Posterior cingulate gyrus (tissue), 11 donors: ENCODE results near the gene ESM1.

Source experiments
- DNase-seq, 10 donors: peaks; one replicate each; pipeline versions ENCODE4 v3.0.0 to v3.0.0-alpha.2; 2020 to 2021; ENCODE audit warnings: mixed read lengths in 3 of 10
- intact Hi-C: fragments of 100-400 bp; cut with DNase I; formaldehyde crosslinking; loops from one replicate; pipeline ENCODE4 v1.15.1; 2023

The ESM1 gene

DNA sequence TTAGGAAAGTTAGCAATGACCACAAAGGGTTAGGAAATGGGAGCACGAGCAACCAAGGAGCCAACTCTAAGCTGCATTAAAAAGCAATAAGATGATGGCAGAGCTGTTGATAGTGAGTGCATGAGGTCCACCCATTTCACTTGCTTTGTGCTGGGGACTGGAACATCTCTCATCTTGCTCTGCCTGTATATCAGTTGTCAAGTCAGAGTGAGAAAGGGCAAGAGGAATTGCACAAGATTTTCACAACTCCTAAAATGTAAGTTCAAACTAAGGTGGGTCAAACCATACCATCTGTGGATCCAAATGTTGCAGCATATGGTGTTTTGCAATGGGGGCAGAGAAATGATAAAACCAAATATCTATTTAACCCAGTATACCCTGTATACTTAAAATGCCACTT lies 2.8 kb upstream of the ESM1 start:
- no peak for DNase-seq
- intact Hi-C loops: no loop called here

DNA sequence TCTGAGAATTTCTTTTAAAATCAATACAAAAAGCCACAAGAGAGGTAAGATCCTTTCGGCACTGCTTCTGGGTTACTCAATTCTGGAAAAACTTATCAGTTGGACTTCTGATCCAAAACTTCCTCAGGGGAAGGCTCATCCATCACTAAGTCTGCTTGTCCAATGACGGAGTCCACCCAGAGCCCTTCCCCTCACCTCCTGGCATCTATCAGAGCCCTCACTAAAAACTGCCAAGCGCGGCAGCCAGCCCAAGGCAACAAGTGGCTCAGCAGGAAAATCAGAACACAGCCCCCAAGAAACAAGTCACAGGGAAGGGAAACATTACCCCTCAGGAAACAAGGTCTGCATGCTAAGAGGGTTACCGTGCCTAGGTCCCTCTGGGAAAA lies 869 bp upstream of the ESM1 start:
- intact Hi-C loops: no loop called here

DNA sequence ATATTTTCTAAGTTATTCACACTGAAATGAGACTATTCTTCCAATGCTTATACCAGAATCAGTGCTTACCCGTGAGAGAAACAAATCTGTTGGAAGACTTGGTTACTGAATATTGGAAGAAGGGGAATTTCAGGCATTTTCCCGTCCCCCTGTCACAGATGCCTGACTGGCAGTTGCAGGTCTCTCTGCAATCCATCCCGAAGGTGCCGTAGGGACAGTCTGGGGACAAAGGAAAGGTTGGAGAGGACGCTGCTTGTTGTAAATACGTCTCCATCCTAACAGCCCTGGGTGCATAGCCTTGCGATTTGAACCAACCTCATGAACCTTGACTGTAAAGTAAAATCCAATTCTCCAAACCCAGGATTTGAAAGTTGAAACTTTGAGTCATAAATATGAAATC lies 3.5 kb downstream of the ESM1 start:
- intact Hi-C loops: no loop called here
- no peak for DNase-seq

More for the DNA sequence above, 869 bp upstream of the ESM1 start:
- DNase-seq: no peak

DNA sequence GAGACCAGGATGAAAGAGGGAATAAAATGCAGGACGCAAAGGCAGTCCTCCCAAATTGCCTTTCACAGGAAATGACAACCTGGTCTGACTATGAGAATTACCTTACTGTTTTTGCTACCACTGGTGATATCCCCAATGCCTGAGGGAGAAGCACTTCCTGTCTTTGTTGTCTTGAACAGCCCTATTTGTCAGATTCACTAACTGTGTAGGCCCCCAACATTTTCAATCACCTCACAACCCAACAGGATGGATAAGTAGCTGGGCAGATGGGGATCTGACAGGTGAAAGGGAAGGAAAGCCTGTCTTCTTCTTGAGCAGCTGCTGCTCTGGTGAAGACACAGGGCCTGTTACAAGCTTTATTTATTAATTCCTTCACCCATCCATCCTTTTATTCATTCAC lies 9.7 kb downstream of the ESM1 start:
- no peak for DNase-seq
- intact Hi-C loops: no loop called here

DNA sequence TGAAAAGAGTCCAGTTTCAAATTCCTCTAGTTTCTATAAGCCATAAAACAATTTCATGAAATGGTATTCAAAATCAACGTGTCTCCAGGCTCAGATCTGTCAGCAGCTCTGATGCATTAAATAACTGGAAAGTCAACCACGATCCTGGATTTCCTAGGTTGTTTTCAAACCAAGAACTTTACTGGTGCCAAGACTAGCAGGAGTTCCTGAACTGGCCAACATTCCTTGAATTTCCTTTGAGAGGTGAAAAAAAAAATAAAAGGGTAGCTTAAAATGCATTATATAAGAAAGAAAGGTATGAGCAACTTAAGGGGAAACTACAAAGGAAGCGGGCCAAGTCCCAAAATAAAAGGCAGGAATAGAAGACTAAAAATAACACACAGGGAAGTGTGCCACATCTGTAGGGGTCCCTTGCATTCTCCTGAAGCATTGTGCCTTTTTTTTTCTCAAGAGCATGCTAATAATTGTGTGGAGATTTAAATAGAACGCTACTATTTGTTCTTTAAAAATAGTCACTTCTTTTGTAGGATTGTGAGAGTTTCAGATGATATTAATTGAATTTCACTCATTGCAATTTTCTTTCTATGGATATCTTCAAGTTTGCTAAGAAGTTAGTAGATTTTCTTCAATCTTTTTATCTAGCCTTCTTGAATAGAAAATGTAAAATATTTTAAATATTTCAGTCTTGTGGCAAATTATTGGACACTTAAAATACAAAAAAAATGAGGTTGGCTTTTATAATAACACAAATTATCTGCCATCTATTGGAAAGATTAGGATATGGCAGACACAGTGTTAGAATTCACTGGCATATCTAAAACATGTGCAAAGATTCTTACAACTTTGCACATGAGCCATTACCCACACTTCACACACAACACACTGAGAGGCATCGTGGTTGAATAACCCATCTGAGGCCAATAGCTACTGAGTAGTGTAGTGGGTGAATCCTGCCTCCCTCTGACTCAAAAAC lies 15.3 kb downstream of the ESM1 start:
- intact Hi-C loops: no loop called here
- no peak for DNase-seq

DNA sequence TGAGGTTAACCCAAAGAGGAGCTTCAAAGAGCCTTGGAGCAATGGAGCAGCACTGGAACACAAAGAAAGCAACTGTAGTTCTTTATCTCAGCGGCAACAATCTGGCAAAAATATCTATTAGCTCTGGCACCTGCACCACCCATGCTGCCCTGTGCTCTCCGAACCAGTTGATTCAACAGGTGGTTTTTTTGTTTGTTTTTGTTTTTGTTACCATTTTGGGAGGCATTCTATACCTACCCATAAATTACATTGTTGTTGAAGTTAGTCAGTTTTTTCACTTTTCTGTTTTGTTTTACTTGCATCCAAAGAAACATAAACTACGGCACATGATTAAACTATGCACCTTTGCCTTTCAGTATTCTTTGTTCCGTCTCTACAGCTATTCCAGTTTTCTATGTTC lies 16.2 kb downstream of the ESM1 start:
- intact Hi-C loops: no loop called here

DNA sequence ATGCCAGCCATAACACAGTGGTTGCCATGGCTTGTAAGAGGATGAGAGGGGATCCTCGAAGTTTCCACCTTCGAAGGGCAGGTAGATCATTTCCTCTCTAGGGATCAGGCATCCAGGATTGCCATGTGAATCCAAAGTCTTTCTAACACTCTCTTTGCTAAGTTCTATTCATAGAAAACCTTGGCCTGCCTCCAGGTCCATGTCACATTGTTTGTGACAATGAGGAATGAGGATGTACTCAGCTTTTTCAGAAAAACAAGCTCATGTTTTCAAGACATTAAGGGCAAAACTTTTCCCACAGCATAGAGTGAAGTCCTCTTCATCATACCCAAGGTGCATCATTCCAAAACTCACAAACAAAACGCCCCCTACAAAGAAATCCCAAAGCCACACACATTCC lies 19.6 kb downstream of the ESM1 start:
- intact Hi-C loops: no loop called here
- DNase-seq: no peak

More for the DNA sequence above, 16.2 kb downstream of the ESM1 start:
- no peak for DNase-seq

DNA sequence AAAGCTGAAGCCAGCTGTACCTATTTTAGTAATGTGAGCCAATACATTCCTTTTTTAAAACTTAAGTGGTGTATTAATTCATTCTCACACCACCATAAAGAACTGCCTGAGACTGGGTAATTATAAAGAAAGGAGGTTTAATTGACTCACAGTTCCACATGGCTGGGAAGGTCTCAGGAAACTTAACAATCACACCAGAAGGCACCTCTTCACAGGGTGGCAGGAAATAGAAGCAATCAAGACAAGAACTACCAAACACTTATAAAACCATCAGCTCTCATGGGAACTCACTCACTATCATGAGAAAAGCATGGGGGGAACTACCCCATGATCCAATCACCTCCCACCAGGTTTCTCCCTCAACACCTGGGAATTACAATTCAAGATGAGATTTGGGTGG lies 21.0 kb downstream of the ESM1 start:
- intact Hi-C loops: no loop called here
- DNase-seq: no peak

DNA sequence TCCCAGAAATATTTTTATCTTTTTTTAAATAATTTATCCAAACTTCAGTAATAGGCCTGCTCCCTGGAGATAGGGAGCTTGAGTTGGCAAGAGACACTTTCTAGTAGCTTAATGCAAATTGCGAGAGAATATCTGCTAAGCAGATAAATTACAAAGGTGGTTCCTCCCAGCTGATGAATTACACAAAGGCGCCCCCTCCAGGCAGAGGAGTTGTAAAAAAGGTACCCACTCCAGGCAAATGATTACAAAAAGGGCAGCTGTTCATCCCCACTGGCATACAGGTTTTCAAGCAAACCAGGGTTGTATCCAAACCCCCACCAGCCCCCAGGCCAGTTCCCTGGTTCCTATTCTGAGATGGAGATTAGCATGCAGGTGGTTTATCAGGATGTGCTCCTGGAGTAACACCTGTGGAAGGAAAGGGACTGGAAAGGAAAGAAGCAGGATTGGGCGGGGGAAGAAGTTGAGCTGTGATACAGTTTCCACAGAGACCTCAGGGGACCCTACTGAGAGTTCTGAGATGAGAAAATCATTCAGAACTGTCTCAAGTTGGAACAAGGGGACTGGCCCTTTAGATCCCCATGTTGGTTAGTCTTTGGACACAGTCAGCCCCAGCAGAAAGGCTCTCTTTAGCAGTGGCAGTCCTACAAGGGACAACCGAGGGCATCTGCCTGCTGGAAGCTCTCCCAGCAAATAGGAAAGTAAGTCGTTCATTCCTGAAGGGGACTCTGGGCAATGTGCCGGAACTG lies 25.5 kb downstream of the ESM1 start:
- intact Hi-C loops: no loop called here
- no peak for DNase-seq

DNA sequence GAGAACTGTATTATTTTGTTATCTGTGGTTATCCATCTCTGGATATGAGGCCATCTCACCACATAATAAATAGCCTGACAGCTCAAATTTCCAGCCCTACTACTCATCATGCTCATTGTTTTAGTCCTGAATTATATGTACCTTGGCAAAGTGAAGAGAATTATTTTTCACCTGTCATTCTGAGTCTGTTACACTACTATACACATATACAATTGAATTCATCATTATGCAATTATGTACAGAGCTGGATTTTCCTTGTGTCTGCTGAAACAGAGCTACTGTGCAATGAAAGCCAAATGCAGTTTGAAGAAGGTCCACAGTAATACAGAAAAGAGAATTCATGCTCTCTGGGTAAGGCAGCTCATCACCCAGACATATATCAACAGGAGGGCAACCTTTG lies 28.5 kb downstream of the ESM1 start:
- intact Hi-C loops: no loop called here
- no peak for DNase-seq

DNA sequence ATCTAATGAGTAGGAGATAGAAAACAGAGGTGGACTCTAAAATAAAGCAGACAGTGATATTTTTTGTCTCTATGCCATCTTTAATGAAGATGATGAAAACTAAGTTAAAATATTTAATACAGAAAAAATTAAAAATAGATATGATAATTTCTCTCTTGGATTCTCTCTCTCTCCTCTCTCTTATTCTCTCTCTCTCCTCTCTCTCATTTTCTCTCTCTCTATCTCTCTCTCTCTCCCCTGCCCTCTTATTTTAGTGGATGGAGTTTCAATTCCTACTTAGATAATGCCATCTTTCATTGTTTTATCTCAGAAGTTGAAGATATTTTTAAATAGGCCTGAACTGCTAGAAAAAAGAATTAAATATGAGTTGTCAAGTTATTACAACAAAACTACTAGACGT lies 38.2 kb downstream of the ESM1 start:
- DNase-seq: no peak
- intact Hi-C loops: no loop called here

DNA sequence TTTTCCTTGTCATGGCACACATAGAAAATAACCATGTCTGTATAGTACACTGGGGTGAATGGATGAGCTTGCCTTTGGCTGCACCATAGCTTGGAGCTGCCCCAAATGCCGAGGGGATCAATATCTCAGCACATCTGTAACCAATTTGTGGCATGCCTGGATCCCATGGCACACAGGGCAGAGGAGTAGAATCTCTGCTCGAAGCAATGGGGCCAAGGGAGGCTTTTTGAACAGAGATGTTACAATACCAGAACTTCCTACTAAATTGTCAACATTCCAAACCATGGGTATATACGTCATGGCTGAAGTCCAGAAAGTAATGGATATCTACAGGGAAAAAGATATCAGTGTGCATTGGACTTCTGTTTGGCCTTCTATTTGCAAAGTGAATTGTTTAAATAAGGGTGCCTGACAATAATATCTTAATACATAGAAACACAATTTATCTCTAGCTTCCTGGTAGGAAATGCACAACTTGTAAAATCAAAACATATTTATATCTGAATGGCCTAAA lies 39.0 kb downstream of the ESM1 start:
- intact Hi-C loops: no loop called here
- no peak for DNase-seq

DNA sequence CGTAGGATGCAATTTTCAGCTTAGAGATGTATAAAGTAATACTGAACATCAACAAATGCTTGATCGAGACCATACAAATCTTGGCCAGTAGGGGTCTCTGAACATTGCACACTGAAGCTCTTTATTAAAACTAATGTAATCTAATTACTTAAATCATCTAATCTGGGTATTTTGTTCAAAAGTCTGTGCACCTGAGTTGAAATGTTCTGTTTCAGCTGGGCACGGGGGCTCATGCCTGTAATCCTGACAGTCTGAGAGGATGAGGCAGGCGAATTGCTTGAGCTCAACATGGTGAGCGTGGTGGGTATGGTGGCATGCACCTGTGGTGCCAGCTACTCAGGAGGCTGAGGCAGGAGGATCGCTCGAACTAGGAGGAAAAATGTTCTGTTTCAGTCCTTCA lies 41.0 kb downstream of the ESM1 start:
- intact Hi-C loops: no loop called here
- DNase-seq: no peak

DNA sequence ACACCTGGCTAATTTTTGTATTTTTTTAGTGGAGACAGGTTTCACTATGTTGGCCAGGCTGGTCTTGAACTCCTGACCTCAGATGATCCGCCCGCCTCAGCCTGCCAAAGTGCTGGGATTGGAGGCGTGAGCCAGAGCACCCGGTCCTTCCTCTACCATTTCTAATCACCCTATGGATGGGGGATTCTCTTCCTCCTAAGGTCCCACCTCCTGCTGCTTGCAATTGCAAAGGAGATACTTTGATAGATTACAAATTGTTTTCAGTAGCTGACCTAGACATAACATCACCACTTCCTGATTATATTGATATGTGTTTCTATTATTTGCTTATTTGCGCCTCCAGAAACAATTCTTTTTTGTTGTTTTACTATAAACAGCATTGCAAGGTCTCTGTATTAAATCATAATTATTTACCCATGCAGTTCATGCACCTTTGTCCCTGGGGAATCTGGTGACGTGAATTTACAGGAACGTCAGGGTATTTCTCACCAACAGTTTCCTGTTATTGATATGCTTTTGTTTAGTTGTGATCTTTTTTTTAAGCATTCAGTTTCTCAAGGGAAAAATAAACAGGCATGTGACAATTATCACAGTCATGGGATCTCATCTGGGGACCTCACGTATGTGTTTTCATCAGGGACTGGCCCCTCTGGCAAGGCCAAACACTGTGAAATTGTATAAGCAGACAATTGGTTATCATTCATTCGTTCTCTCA lies 43.2 kb downstream of the ESM1 start:
- intact Hi-C loops: no loop called here
- no peak for DNase-seq

DNA sequence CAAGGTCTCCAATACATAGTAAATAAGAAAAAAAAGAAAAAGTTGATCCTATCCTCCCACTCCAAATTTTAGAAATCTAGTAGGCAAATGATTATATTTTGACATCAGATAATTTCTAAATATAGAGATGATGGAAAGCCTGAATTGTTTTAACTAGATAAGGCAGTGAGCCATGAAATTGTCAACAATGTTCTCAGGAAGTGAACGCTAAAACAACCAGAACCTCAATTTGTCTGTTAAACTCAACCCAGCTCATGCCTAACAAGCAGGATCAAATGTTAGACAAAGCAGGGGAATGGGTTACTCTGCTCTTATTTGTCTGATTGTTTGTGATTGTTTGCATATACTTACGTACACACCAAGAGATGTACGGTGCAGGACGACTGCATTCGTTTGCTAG lies 49.2 kb downstream of the ESM1 start:
- DNase-seq: no peak
- intact Hi-C loops: no loop called here

DNA sequence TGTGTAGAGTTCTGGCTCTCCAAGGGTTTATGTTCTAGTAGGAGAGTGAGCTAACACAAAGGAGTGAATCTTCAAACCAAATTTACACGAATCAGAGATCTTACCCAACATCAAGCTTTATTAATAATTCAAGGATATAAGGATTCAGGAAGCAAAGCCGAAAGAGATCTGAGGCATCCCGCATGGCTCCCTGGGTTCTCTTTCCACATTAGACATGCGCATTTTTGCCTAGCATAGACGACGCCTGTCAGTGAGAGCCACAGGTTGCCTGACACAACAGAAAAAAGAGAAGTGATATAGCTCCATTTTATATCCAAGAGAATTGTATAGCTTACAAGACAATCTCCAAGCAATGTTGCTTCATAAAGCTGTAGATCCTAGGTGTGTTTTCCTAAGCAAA lies 52.6 kb downstream of the ESM1 start:
- intact Hi-C loops: no loop called here

DNA sequence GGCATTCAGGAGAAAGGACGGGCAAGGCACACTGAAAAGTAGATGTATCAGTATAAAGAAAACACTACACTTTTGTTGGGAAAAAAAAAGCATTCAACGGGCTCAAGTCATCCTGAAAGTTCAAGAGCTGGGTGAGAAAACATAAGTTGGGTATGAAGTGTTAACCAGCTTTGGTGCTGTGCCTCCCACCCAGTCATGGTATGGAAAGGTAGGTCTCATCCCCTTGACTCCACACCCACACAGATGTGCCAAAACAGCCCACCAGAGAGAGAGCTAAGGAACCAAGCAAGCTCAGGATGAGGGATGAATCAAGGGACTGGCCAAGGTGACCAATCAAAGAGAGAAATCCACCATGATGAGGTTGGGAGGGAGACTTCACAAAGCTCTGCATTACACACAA lies 54.7 kb downstream of the ESM1 start:
- intact Hi-C loops: no loop called here
- no peak for DNase-seq

More for the DNA sequence above, 52.6 kb downstream of the ESM1 start:
- no peak for DNase-seq
